Stimulated activated CD8-positive, alpha-beta memory T cell treated with anti-CD3 and anti-CD28 coated beads, Interleukin-2, amount 100 ng/mL, for 48 hours (primary cell): ENCODE data around the gene KRT78.

Source experiments
- DNase-seq, 2 donors: peaks; one replicate each; pipeline ENCODE4 v3.0.0-alpha.2; 2020; ENCODE audit warnings: low read depth in 2 of 2

Gene KRT78

DNA sequence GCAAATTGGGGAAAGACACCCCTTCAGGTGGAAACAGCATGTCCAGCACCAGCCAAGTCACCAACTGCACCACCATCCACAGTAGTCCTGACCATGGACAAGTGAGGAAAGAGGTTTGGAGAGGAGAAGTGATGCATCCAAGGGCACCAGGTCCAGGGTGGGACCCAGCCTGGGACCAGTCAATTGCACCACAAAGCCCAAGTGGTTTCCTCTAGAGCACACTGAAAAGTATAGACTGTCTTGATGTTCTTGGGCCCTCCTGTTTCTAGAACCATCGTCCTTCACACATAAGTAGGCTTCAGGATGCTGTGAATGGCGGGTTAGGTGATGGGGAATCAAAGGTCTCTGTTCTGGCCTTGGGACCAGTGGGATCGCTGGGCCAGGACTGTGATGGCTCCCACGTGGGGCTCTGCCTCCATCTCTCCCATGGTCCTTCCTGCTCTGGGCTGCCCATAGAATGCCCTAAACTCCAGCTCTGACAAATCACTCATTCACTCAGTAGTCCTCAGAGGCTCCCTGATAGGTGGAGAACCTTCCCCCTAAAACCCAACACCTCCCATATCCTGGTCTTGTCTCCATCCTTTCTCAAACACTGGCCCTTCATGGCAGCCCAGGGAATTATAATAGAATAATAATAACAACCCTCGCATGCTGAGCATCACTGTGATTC, 23.9 kb downstream of the KRT78 start:
- DNase-seq: no peak

DNA sequence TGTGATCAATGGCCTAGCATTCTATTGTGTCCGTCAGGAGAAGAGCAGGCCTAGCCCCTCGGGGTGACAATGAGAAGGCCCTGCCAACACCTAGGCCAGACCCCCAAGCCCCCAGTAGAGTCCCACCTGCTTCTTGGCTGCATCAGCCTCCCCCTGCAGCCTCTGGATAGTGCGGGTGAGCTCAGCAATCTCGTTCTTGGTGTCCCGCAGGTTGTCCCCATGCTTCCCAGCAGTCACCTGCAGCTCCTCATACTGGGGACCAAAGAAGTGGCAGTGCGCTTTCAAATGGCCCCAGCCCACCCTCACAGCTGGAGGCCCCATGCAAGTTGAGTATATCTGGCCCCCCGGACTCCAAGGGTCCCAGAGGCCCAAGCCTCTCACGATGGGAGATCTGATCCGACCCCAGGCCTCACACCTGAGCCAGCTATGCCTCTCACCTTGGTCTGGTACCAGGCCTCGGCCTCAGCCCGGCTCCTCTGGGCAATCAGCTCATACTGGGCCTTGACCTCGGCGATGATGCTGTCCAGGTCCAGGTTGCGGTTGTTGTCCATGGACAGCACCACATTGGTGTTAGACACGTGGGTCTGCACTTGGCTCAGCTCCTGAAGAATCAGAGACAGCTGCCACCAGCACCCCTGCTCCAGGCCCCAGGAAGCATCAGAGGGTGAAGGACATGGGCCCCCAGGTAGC, 24.9 kb downstream of the KRT78 start:
- DNase-seq: no peak

DNA sequence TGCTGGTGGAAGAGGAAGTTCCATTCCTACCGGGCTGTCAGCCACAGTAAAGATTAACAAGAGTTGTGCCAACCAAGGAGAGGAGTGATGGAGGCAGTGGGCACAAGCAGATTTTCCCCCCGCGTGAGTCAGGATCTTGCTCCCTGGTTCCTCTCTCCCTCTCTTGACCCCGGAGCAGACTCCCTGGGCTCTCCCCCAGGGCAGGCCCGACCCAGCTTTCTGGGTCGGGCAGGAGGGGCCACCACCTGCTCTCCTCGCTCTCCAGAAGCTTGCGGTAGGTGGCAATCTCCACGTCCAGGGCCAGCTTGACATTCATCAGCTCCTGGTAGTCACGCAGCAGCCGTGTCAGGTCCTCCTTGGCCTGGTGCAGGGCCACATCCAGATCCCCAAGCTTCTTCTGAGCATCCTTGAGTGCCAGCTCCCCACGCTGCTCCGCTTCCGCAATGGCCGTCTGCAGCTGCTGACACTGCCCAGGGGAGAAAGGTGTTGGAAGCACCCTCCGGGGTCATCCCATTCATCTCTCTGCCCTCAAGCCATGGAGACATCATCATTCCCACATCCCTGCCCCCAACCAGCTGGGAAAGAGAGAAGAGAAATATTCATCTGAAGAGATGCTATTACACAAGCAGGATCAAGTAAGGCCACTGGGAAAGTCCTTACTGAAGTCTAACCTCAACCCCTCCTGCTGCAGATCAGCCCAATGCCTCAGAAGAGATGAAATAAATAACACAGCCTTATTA, 25.9 kb downstream of the KRT78 start:
- no peak for DNase-seq

DNA sequence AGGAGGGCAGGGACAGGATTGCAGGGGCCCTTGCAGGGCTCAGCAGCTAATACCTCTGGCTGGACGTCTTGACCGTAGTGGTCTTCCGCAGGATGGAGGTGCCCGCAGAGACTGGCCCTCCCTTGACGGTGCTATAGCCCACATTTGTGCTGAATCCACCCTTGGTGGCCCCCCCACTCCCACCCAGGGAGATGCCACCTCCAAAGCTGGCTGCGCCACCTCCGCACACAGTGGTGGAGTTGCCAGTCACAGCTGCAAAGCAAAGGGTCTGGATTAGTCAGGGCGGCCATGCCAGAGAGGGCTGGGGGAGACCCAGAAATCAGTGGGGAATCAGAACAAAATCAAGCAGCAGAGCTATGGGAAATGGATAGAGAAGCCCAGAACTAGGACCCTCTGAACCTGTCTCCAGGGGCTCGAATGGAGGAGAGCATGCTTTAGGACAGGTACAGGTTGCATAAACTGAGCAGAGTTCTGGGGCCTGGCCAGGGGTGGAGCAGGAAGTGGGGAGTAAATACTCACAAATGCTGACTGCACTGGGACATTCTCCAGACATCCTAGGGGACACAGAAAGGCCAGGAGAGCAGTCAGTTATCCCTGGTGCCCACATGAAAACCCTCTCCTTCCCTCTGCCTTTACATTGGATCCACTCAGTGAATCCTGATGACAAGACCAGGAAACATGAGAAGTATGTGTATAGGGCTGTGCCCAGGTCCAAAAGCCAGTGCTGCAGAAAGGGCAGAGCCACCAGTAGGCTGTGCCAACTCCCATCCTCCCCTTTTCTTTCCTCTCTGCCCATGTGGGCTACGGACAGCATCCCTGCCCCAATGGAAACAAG, 26.8 kb downstream of the KRT78 start:
- DNase-seq: no peak

DNA sequence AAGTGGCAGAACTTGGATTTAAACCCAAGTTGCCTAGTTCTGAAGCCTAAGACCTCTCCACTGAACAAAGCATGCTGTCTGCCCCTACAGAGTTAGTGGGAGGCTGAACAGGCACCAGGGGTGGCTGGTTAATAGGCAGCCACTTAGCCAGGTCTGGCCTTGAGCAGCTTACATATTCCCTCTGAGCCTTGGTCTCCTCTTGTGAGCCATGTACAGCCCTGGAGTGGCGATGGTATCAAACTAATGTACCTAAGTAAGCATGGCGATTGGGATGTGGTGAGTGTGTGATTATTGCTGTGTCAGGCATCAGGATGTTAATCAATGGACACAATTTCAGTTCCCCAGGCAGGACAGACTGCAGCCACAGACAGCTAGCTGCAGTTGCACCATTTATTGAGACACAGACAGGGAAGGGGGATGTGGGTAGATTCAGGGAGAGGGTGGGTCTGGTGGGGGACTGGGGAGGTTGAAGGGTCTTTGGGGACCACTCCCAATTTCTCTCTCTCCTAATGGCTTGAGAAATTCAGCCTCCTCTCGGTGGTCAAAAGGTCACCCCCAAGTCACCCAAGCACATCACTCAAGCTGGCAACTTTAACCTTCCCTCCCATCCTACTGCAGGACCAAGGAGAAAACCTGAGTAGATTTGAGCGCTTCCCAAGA, 27.6 kb downstream of the KRT78 start:
- DNase-seq: no peak

DNA sequence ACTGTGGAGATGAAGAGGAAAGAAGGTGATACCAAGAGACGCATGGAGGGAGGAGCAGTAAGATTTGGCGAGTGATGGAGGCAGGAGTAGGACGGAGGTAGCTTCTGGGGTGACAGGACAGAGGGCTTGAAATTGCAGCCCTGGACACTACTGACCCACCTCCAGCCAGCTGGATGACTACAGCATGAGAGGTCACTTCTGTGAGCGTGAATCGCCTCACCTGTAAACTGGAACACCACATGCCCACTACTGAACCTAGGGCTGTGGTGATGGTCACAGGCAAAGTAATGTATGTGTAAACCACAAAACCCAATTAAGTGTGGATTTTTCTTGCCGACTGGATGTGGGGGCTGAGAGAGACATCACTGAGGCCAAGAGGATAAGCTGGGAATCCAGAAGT, 28.3 kb downstream of the KRT78 start:
- DNase-seq: no peak

DNA sequence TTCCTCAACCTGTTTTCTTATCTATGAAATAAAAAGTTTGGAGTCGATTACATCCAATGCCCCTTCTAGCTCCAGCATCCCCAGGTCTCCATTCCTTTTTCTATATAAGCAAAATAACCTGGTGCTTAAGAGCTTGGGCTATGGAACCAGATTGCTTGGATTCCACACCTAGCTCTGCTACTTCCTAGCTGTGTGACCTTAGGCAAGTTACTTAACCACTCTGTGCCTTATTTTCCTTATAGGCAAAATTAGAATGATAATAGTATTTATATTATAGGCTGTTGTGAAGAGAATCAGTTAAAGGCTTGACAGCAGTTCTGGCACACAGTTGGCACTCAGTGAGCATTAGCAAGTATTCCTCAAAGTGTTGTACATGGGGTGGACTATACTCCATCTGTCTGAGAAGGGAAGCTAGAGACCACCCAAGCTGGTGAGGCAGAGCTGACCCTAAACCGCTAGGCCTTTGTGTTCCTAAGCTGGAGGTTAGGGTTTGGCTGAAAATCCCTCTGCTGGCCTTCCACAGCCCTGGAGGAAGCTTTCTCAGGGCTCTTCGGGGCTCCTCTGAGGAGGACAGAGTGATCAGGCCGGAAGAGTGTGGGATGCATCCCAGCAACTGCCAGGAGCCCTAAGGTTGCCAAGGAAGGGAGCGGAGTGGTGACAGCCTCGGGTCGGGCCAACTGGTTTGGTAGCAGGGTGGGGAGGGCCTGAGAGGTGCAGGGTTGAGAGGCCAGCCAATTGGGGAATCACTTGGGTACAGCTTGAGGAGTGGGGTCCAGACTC, 28.9 kb downstream of the KRT78 start:
- DNase-seq: no peak

DNA sequence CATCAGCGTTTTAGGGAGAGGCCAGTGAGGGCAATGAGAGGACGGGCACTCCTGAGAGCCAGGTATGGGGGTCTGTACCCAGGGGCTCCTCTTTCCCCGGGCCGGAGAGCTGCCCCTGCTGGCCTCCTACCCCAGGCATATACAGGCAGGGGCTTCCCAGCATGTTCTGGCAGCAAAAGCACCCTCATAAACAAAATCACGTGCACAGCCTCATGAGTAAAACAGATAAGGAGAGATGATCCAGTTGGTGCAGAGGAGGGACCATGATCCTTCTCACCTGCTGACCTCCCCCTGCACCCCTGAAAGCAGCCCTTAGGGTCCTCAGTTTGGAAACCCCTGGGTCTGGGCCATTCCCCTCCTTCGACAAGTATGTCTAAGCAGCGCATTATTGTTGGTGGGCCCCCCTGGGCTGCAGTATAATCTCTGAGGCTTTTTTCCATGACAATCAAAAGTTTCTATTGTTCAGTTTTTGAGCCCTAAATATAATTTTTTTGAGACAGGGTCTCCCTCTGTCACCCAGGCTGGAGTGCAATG, 29.8 kb downstream of the KRT78 start:
- DNase-seq: no peak

DNA sequence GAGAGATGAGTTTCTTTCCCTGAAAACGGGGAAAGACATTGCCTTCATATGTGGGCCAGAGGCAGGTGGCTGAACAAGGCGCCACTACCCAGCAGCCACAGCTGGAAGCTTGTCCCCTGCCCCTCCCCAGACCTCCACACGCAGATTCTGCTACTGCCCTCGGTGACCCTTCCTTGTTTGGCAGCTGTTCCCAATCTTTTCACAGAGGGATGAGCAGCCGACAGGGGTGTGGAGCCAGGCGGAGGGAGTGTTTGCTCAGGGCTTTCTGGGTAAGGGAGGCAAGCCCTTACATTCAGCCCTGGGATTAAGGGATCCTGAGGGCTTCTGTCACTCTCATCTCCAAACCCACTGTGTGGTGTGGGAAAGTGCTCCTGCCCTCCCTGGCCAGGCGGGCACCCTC, 30.4 kb downstream of the KRT78 start:
- DNase-seq: no peak

DNA sequence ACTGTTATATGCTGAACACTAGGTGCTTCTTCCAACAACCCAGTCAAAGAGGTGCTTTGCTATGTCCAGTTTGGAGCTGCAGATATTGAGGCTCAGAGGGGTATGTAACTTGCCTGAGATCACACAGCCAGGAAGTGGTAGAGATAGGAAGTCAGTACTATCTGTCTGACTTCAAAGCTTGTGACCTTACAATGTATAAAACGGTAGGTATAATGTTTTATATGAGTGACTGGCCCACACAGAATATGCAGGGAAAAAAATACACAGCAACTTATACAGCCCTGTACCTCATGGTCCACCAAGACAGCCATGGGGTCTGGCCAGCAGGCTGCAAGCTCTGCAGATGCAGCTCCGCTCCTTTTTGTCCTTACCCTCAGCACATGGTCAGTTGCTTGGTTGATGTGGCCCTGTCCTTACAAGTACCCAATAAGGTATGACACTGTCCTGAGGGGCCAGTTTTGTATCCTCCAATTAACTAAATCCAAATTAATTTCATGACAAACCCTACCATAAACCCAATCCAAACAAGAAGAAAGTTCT, 31.0 kb downstream of the KRT78 start:
- DNase-seq: no peak

DNA sequence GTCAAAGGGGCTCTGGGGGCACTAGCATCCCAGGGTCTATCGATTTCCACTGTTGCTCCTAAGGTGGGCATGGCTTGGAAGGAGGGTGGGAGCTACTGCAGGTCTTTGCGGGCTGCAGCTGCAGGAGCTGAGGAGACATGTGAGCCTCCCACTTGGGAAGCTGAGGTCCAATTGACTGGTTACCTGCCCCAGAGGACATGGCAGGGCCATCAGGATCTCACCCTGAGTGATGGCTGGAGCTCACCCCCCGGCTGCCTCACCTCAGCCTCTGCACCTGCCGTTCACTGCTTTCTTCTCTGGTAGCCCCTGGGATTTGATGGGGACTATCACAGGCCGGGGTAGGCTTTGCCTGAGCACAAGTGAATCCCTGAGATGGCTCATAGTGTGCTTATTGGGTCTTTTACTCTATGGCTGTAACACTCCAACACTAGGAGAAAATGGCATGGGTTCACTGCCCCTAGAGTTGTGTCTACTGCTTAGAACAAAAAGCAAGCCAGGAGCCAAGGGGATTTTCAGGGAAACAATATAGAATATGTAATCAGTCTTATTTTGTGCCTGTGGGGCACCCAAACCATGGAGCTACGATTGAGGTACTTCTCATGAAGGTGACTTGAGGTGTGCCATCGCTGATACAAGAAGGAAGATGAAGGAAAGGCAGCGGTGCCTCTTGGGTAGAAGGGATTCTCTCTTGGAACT, 31.6 kb downstream of the KRT78 start:
- no peak for DNase-seq

DNA sequence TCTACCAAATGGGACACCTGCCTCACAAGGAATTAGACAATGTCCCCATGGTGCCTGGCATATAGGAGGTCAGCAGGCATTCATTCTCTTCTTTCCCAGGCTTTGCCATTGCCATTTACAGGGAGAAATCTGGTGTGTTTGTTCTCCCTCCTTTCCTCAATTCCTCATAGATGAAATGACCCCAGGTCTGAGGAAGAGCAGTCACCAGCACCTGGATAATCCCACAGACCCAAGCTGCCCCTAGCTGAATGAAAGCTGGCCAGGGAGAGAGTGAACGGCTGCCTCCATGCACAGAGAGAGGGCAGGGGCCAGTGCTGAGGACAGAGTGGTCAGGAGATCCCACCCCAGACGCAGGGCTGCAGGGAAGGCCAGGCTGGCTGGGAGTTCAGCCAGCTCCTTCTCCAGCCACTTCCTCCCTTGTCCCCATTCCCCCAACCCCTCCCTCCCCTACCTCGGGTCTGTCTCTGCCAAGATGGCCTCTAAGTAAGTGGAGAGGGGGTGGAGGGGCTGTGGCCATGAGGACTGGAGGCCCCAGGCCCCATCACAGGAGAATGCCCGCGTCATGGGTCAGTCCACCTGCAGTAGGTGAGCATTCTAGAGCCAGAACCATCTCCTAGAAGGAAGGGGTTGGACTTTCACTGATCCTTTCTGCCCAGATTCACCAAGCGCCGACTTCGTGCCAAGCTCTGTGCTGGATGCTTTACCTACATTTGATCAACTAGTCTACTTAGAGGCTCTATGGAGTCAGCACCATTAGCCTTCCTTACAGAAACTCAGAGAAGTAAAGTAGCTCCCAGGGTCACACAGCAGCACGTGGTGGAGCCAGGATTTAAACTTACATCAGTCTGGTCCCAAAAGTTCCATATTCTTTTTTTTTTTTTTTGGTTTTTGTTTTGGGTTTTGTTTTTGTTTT, 32.9 kb downstream of the KRT78 start:
- DNase-seq: no peak

DNA sequence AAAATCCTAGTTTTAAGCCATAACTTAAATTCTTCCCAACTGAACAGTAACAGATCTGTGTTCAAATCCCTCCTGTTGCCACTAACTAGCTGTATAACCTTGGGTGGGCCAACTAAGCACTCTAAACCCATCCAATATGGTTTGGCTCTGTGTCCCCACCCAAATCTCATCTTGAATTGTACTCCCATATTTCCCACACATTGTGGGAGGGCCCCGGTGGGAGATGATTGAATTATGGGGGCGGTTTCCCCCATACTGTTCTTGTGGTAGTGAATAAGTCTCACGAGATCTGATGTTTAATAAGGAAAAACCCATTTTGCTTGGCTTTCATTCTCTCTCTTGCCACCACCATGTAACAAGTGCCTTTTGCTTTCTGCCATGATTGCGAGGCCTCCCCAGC, 33.6 kb downstream of the KRT78 start:
- DNase-seq: no peak

DNA sequence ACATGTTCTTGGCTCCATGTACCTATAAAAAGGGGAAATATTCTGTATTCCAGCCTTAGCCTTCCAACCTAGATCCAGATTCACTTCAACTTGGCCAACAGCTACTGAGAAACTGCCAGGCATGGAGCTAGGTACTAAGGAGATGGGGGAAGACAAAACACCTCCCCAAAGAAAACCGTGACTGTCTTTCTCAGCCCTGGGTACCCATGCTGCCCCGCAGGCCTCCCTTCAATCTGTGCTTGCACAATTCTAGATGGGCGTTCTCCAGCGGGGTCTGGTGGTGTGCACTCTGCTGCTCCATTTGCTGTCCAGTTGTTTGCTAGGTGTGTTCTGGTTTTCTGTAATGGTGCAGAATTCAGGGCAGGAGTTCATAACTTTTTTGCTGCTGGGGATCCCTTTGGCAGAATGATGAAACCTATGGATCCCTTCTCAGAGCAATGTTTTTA, 34.1 kb downstream of the KRT78 start:
- no peak for DNase-seq

DNA sequence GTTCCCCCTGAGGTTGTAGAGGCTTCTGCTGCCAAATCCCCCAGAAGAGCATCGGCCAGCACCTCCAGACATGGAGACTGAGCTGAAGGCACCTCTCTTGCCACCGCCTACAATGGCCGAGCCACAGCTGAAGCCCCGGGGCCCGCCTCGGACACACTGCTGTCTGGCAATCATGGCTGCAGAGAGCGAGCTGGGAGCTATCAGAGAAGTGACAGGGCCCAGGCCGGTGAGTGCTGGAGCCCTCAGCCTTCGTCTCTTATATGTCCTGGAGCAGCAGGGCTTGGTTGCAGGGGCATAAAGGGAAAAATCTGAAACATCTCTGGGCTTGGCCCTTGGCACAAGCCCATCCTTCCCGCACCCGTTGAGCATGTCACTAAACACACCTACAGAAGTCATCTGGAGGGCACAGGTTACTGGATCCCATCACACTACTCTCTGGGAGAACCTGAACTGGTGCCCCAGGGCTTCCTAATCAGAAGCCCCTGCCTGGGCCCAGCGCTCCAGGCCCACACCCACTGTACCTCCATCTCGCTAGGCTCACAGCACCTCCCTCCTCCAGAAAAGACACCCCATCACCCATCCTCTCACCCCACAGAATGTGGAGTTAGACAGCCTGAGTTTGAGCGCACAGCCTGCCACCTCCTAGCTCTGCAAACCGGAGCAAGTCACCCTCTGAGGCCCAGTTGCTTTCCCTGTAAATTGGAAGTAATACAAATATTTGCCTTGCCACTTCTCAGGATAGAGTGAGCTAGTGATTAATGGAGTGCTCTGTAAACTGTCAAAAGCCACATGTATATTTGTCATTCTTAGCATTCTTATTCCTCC, 34.7 kb downstream of the KRT78 start, which contains the start of gene KRT4:
Gene KRT4 (minus strand): TSS at position 232 of the 825 bp plus-strand sequence. CDS start 58 bp downstream, at position 174.
- no peak for DNase-seq

DNA sequence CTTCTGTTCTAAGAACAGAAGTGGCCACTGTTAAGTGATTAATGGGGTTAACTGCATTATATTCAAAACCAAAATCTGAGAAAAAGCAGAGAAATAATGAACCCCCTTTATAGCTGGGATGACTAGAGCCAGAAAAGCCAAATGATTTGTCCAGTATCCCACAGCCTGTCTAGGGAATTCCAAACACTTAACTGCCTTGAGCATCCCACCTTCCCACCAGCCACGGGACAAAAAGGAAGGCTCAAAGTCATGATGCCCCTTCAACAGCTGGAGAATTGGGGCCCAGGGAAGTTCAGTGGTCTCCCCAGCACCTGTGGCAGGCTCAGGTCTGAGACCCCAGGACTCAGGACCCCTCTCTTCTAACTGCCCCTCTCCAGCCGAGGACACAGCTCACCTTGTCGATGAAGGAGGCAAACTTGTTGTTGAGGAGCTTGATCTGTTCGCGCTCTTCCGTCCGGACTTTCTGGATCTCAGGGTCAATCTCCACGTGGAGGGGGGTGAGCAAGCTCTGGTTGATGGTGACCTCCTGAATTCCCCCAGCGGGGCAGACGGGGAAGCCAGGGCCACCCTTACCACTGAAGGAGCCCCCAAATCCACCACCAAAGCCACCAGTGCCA, 35.5 kb downstream of the KRT78 start:
- DNase-seq: no peak

DNA sequence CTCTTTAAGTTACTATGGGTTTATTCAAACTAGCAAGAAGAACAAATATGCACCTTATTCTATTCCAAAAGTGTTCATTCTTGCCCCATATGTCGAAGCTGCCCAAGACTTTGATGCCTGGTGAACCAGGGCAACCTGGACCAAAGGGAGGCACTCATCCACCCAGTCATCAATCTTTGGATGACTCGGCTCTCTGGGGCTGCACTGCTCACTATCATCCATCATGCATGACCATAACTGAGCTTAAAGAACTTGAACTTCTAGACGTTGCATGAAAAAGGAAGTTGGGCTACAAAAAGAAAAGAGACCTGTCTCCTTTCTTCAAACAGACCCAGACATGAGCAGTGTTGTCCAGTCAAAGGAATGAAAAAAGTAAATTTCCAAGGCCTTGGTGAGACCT, 36.0 kb downstream of the KRT78 start:
- no peak for DNase-seq
